HCT116 (cell line): ENCODE data around the gene SERTAD4. TPM values are rescaled to one million over a fixed set of nuclear protein-coding genes. Genes with fewer than 3 reads are reported as not detected.

ENCODE experiments used
- ELF1 ChIP-seq: IDR thresholded peaks from 2 replicates; pipeline ENCODE4 v1.6.1; 2012; ENCODE audit warnings: low read depth, borderline replicate concordance
- EZH2phosphoT487 ChIP-seq: fragments of 200-600 bp; IDR thresholded peaks from 2 replicates; pipeline ENCODE4 v1.6.1; 2018; ENCODE audit warnings: antibody characterized with exemption, borderline replicate concordance
- FOSL1 ChIP-seq: IDR thresholded peaks from 2 replicates; pipeline ENCODE4 v1.6.1; 2012; ENCODE audit warnings: low read depth
- POLR2A ChIP-seq: IDR thresholded peaks from 2 replicates; pipeline ENCODE4 v1.7.0; 2011; ENCODE audit warnings: borderline replicate concordance; ENCODE audit not compliant: insufficient read depth, insufficient read length; ENCODE audit errors: extremely low read depth
- RAD21 ChIP-seq: IDR thresholded peaks from 2 replicates; pipeline ENCODE4 v1.6.1; 2012; ENCODE audit warnings: low read depth, mild to moderate bottlenecking
- REST ChIP-seq: IDR thresholded peaks from 2 replicates; pipeline ENCODE4 v1.6.1; 2012; ENCODE audit warnings: low read depth
- SIN3A ChIP-seq: IDR thresholded peaks from 2 replicates; pipeline ENCODE4 v1.6.1; 2012; ENCODE audit warnings: low read depth
- ZBTB33 ChIP-seq: IDR thresholded peaks from 2 replicates; pipeline ENCODE4 v1.6.1; 2011; ENCODE audit warnings: mild to moderate bottlenecking, low read length, moderate library complexity; ENCODE audit not compliant: insufficient replicate concordance; ENCODE audit errors: extremely low read depth
- ZFX ChIP-seq: fragments of 450-650 bp; IDR thresholded peaks from 2 replicates; pipeline ENCODE4 v1.6.1; 2017
- total RNA-seq: library from RNA; stranded (reverse); gene quantifications from one replicate; pipeline ENCODE4 v1.2.1, GENCODE V29; 2021; ENCODE audit not compliant: unreplicated experiment

Gene SERTAD4
- total RNA-seq, 1 experiment from 2014 or later: 0.07 TPM

GRCh38 chr1:210235363-210236053 lies 2.9 kb downstream of the SERTAD4 start (continued):
- TF ChIP-seq REST (no peak), EZH2phosphoT487 (no peak), ZFX (no peak), RAD21 (no peak), ZBTB33 (no peak), FOSL1 (no peak), POLR2A (no peak), SIN3A (no peak), ELF1 (no peak)
